B cell (primary cell): ENCODE data around the gene HYLS1. TPM values are rescaled to one million over a fixed set of nuclear protein-coding genes. Genes with fewer than 3 reads are reported as not detected.

Experiments
- ATAC-seq: fragments of 200-7000 bp; cut with Tn5 transposase; one replicate; pipeline ENCODE4 v1.10.0; 2021; ENCODE audit warnings: low read depth, mild to moderate bottlenecking, moderate number of reproducible peaks, moderate library complexity
- CTCF ChIA-PET: fragments of 350-600 bp; sonication (Branson Sonifier 250); formaldehyde crosslinking; loops from one replicate; lab custom pipeline; 2021; ENCODE audit warnings: antibody characterized with exemption, inconsistent platforms; lab: Charles Lee
- POLR2A ChIA-PET: fragments of 350-600 bp; sonication (Branson Sonifier 250); formaldehyde crosslinking; loops from one replicate; lab custom pipeline; 2021; ENCODE audit warnings: antibody characterized with exemption; lab: Charles Lee
- DNase-seq: peaks from one replicate; pipeline ENCODE4 v3.0.0; 2013
- H2AFZ ChIP-seq: 2 replicates; pipeline ENCODE4 v1.6.1; 2012; ENCODE audit warnings: mild to moderate bottlenecking, low read depth, low read length; ENCODE audit not compliant: insufficient read depth, poor library complexity, severe bottlenecking
- H3K27ac ChIP-seq, 2 donors: 1 replicate in 1 of 2; 2 replicates in 1 of 2; pipeline ENCODE4 v1.5.1; 2012 to 2013; ENCODE audit warnings: low read length in 2 of 2, mild to moderate bottlenecking in 2 of 2, moderate library complexity in 1 of 2
- H3K27me3 ChIP-seq, 4 experiments: fragments of 200-600 bp in 1 of 4; sonication (generic) in 1 of 4; replicated peaks in 1 of 4; 1 replicate in 2 of 4; 2 replicates in 2 of 4; pipeline versions ENCODE4 v1.6.1 to v1.7.0; 2013 to 2016; ENCODE audit warnings: low read length in 3 of 4, mild to moderate bottlenecking in 2 of 4, mixed read lengths in 1 of 4, moderate library complexity in 1 of 4; ENCODE audit not compliant: insufficient read depth in 4 of 4, control insufficient read depth in 3 of 4; ENCODE audit errors: control extremely low read depth in 1 of 4
- H3K36me3 ChIP-seq, 2 experiments: replicated peaks in 1 of 2; 1 replicate in 1 of 2; 2 replicates in 1 of 2; pipeline versions ENCODE4 v1.6.1 to v1.7.1; 2013; ENCODE audit warnings: low read length in 1 of 2; ENCODE audit not compliant: insufficient read depth in 2 of 2, control insufficient read depth in 1 of 2; ENCODE audit errors: control extremely low read depth in 1 of 2, extremely low read depth in 1 of 2
- H3K4me1 ChIP-seq, 2 donors: fragments of 200-600 bp in 1 of 2; sonication (generic) in 1 of 2; 1 replicate in 1 of 2; 2 replicates in 1 of 2; pipeline versions ENCODE4 v1.5.1 to v1.6.1; 2013 to 2017; ENCODE audit warnings: low read length in 2 of 2; ENCODE audit not compliant: control insufficient read depth in 2 of 2, insufficient read depth in 2 of 2
- H3K4me2 ChIP-seq: replicated peaks from 2 replicates; pipeline ENCODE3; 2012; ENCODE audit warnings: mild to moderate bottlenecking, low read depth, low read length; ENCODE audit not compliant: poor library complexity, severe bottlenecking
- H3K4me3 ChIP-seq, 5 experiments: fragments of 200-600 bp in 1 of 5; sonication (generic) in 1 of 5; 1 replicate in 3 of 5; 2 replicates in 2 of 5; pipeline versions ENCODE4 v1.5.1 to v1.7.0; 2011 to 2016; ENCODE audit warnings: low read length in 4 of 5, mild to moderate bottlenecking in 4 of 5, low read depth in 2 of 5, control low read depth in 1 of 5, moderate library complexity in 1 of 5; ENCODE audit not compliant: insufficient read depth in 1 of 5; ENCODE audit errors: control extremely low read depth in 1 of 5, extremely low read depth in 1 of 5
- H3K79me2 ChIP-seq: fragments of 200-600 bp; sonication (generic); one replicate; pipeline ENCODE4 v1.6.0; 2016; ENCODE audit warnings: low read length; ENCODE audit not compliant: control insufficient read depth, insufficient read depth
- H3K9ac ChIP-seq: fragments of 200-600 bp; sonication (generic); 2 replicates; pipeline ENCODE4 v1.6.1; 2017; ENCODE audit warnings: mild to moderate bottlenecking, low read length, moderate library complexity
- H3K9me3 ChIP-seq, 3 donors: one replicate each; pipeline versions ENCODE4 v1.6.1 to v1.7.1; 2013; ENCODE audit warnings: low read length in 2 of 3; ENCODE audit not compliant: control insufficient read depth in 2 of 3, insufficient read depth in 1 of 3; ENCODE audit errors: control extremely low read depth in 1 of 3
- H4K20me1 ChIP-seq: 2 replicates; pipeline ENCODE4 v1.6.0; 2012; ENCODE audit warnings: mild to moderate bottlenecking, low read length; ENCODE audit not compliant: insufficient read depth, control insufficient read depth, poor library complexity, severe bottlenecking
- H3K27ac Mint-ChIP-seq: one replicate; pipeline ENCODE4 v1.8.0; 2021; ENCODE audit warnings: mixed read lengths
- H3K27me3 Mint-ChIP-seq: one replicate; pipeline ENCODE4 v1.8.0; 2021; ENCODE audit warnings: mixed read lengths
- H3K4me1 Mint-ChIP-seq: one replicate; pipeline ENCODE4 v1.8.0; 2021; ENCODE audit warnings: mixed read lengths
- H3K4me3 Mint-ChIP-seq: one replicate; pipeline ENCODE4 v1.8.0; 2021; ENCODE audit warnings: mixed read lengths
- H3K9me3 Mint-ChIP-seq: one replicate; pipeline ENCODE4 v1.8.0; 2022; ENCODE audit warnings: mixed read lengths; ENCODE audit not compliant: insufficient read depth
- EZH2 ChIP-seq: IDR thresholded peaks from 2 replicates; pipeline ENCODE4 v1.6.1; 2012; ENCODE audit warnings: borderline replicate concordance, low read depth, mild to moderate bottlenecking, moderate library complexity, low read length; ENCODE audit not compliant: insufficient read depth, poor library complexity, severe bottlenecking
- WGBS: methylation state at CpG from one replicate; pipeline ENCODE4 v1.1.5; 2013; ENCODE audit warnings: missing lambda C conversion rate; ENCODE audit not compliant: insufficient coverage; 5-methylcytosine and 5-hydroxymethylcytosine counted together
- intact Hi-C: fragments of 100-400 bp; cut with micrococcal nuclease; formaldehyde crosslinking; loops from one replicate; pipeline ENCODE4 v1.10.0; 2022
- polyA plus RNA-seq: library from polyadenylated mRNA; depleted of rRNA; stranded (reverse); fragments of >200 nt; gene quantifications from 2 replicates; pipeline ENCODE4 v1.2.3, GENCODE V29; 2012
- total RNA-seq, 2 donors: library from RNA; stranded (reverse); fragments of 120-200 nt in 1 of 2; gene quantifications; 1 replicate in 1 of 2; 2 replicates in 1 of 2; pipeline versions ENCODE4 v1.2.3 to v1.2.4, GENCODE V29; 2013 to 2022
- TF ChIP-seq, protein P1 (sequence below): fragments of 200-600 bp; IDR thresholded peaks from one replicate; pipeline ENCODE4 v1.8.0; 2022; ENCODE audit warnings: antibody characterized with exemption, mild to moderate bottlenecking

Gene HYLS1
- total and polyA plus RNA-seq, 2 donors (not counting 1 experiment from before 2014, with no cell fraction given): 3.1 to 9.4 TPM

DNA sequence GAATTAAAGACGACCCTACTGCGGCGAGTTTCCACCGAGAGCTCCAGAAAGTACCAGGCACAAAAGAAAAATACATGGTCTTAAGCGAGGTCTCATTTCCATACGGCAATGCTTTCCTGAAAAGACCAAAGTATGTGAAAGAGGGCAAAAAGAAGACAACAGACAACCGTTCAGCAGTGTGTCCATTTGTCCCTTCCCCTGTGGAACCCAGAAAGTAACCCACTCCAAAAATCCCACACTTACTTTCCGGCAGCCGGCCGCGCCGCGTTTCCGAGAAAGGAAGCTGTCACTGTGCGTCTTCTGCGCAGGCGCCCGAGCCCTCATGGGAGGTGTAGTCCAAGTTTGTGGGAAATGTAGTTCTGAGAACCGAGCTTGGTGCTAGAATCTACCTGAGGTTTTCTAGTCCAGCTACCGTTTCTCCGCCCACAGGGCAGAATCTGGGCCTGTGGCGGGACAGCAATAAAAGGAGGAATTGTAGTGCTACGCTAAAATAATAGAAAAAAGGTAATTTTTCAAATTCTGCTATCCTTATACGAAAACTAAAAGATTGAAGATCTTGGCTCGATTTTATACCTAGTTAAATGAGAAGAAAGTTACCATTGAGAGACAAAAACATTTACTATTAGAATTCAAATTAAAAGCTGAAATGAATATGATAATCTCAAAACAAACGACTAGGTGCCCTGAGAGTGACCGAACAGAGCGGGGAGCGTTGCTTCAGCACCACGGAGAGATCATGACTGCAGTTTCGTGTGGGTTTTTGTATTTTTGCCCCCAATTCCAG is 15.7 kb downstream of the HYLS1 start, which contains the start of gene PUS3:
PUS3 (minus strand) TSS at position 280 of the 784 bp plus-strand sequence. CDS start 6,922 bp downstream, outside the sequence.
- POLR2A ChIA-PET: interaction anchor here (0.6 to 2.3 kb wide), 3 partner anchors 13 to 280 kb away, joined by 3 to 17 read pairs (median 3); partner anchors contain the start of gene HYLS1
- intact Hi-C loops: loop anchor here (1.0 to 5.0 kb wide), 5 partner anchors 16 to 951 kb away; partner anchors contain the start of genes CCDC15, CHEK1, FAM118B and HYLS1
- H3K9ac ChIP-seq: peak within 1 kb of the TSS; percentile 91
- Mint-ChIP-seq H3K4me1 (peaks cover 24% of the 10 kb centered on the region), H3K27ac (peak within 1 kb of the TSS; percentile 82), H3K27me3 (peaks cover 32% of the 10 kb centered on the region), H3K9me3 (no peaks in the 10 kb centered on the region), H3K4me3 (peak within 1 kb of the TSS; percentile 97)
- ATAC-seq (peak; percentile 96), DNase-seq (peak; percentile 89)
- H3K27ac ChIP-seq: peak within 1 kb of the TSS; percentile 45 to 75
- peak within 1 kb of the TSS; percentile 93 for H2AFZ ChIP-seq
- peaks cover 0 to 25% (median 18%) of the 10 kb centered on the region in 4 experiments for H3K27me3 ChIP-seq
- peak within 1 kb of the TSS; percentile 67 to 98 (median 81) for H3K4me3 ChIP-seq
- CTCF ChIA-PET: interaction anchor here (0.9 to 1.7 kb wide), 7 partner anchors 13 to 335 kb away, joined by 3 to 14 read pairs (median 4); partner anchors contain the start of gene HYLS1
- no peaks in the 10 kb centered on the region for H4K20me1 ChIP-seq
- H3K4me1 ChIP-seq: peaks cover 23 to 26% of the 10 kb centered on the region in 2 donors
- peaks cover 4 to 14% of the 10 kb centered on the region in 2 experiments for H3K36me3 ChIP-seq
- 0% methylated on average over 19 of the region's 31 CpGs for WGBS
- TF ChIP-seq, protein P1, sequence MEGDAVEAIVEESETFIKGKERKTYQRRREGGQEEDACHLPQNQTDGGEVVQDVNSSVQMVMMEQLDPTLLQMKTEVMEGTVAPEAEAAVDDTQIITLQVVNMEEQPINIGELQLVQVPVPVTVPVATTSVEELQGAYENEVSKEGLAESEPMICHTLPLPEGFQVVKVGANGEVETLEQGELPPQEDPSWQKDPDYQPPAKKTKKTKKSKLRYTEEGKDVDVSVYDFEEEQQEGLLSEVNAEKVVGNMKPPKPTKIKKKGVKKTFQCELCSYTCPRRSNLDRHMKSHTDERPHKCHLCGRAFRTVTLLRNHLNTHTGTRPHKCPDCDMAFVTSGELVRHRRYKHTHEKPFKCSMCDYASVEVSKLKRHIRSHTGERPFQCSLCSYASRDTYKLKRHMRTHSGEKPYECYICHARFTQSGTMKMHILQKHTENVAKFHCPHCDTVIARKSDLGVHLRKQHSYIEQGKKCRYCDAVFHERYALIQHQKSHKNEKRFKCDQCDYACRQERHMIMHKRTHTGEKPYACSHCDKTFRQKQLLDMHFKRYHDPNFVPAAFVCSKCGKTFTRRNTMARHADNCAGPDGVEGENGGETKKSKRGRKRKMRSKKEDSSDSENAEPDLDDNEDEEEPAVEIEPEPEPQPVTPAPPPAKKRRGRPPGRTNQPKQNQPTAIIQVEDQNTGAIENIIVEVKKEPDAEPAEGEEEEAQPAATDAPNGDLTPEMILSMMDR: no peak
- no peak for TF ChIP-seq EZH2
- H3K9me3 ChIP-seq: peaks cover 0 to 7% (median 3%) of the 10 kb centered on the region in 3 donors
- peak within 1 kb of the TSS; percentile 83 for H3K4me2 ChIP-seq
- peaks cover 29% of the 10 kb centered on the region for H3K79me2 ChIP-seq
